Measurements from ENCODE around the gene TBC1D8.

The TBC1D8 gene

DNA sequence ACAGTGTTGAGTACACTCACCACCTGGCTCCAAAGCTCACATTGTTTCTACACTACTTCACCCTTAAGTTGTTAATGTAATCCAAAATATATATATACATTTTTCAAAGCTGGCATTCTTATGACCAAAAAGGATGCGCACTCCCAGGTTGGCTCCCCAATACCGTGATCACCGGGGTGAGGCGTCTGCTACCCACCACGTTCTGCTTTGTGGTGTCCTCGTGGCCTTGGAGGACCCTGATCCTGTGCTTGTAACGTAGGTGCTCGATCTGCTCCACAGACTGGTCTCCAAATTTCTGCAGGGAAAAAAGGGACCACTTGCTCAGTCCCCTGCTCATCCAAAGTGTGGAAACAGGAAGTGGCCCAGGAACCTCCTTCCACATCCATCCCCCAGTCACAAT lies 123.3 kb downstream of the TBC1D8 start:
- no peak for DNase-seq (ENCODE audit: low spot score)
- TF ChIP-seq, protein P1, sequence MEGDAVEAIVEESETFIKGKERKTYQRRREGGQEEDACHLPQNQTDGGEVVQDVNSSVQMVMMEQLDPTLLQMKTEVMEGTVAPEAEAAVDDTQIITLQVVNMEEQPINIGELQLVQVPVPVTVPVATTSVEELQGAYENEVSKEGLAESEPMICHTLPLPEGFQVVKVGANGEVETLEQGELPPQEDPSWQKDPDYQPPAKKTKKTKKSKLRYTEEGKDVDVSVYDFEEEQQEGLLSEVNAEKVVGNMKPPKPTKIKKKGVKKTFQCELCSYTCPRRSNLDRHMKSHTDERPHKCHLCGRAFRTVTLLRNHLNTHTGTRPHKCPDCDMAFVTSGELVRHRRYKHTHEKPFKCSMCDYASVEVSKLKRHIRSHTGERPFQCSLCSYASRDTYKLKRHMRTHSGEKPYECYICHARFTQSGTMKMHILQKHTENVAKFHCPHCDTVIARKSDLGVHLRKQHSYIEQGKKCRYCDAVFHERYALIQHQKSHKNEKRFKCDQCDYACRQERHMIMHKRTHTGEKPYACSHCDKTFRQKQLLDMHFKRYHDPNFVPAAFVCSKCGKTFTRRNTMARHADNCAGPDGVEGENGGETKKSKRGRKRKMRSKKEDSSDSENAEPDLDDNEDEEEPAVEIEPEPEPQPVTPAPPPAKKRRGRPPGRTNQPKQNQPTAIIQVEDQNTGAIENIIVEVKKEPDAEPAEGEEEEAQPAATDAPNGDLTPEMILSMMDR (IDR thresholded peaks at IDR 0.05; ENCODE audit: extremely low read depth, insufficient read depth, missing control alignments): no peak
- in situ Hi-C loops (cut with MboI; ENCODE audit: low pct_unique_long_range_greater_than_20kb, low sequenced_read_pairs, unreplicated experiment): loop anchor here (25.0 kb wide), 1 partner anchor 134 kb away; the partner anchor contains the start of gene TBC1D8

DNA sequence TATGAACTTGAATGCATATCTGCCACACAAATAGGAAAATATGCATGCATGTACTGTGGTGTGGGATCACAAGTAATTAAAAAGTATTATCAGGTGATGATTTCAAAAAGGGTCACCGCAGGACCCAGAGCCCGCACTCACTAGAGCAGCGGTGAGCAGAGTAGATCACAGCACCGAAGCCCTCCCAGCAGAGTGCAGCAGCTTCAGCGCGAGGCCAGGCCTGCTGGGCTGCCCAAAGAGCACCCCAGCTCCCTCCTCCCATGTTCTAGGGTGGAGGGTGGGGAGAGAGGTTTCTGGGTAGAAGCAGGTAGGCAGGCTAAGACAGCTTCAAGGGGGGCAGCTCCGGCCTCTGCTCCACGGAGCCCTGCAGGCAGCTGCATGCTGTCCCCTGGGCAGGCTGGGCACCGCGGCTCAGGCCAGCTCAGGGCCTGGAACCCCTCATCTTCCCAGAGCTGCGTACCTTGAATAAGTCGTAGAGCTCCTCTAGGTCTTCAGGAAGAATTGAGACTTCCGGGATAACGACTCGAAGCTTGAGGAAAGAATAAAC lies 124.2 kb downstream of the TBC1D8 start:
- TF ChIP-seq, protein P1 (IDR thresholded peaks at IDR 0.05; ENCODE audit: extremely low read depth, insufficient read depth, missing control alignments): no peak
- in situ Hi-C loops (cut with MboI; ENCODE audit: low pct_unique_long_range_greater_than_20kb, low sequenced_read_pairs, unreplicated experiment): loop anchor here (25.0 kb wide), 1 partner anchor 135 kb away; the partner anchor contains the start of gene TBC1D8
- no peak for DNase-seq (ENCODE audit: low spot score)

DNA sequence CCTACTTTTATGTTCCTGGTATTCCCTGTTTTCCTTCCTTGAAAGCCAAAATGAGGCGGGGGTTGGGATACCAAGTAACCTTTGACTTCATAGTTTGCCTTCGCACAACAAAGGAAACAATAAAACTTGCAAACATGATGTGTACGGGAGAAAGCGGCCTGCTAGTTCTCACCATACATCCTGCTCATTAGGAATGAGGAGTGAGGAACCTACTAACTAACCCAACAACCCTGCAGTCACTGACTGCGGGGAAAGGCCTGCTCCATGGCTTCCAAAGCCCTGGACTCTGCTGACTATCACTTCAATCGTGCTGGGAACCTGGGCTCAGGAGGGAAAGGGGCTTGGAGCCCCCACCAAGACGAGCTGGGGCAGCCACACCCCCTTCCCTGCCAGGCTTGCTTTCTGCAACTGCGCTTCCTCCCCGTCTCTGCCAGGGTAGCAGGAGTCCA lies 124.9 kb downstream of the TBC1D8 start:
- in situ Hi-C loops (cut with MboI; ENCODE audit: low pct_unique_long_range_greater_than_20kb, low sequenced_read_pairs, unreplicated experiment): loop anchor here (25.0 kb wide), 1 partner anchor 136 kb away; the partner anchor contains the start of gene TBC1D8
- TF ChIP-seq, protein P1 (IDR thresholded peaks at IDR 0.05; ENCODE audit: extremely low read depth, insufficient read depth, missing control alignments): no peak
- no peak for DNase-seq (ENCODE audit: low spot score)

- in situ Hi-C loops (cut with MboI; ENCODE audit: low pct_unique_long_range_greater_than_20kb, low sequenced_read_pairs, unreplicated experiment): loop anchor here (25.0 kb wide), 1 partner anchor 137 kb away; the partner anchor contains the start of gene TBC1D8
- DNase-seq (ENCODE audit: low spot score): no peak
- TF ChIP-seq, protein P1 (IDR thresholded peaks at IDR 0.05; ENCODE audit: extremely low read depth, insufficient read depth, missing control alignments): no peak
These were observed 125.6 kb downstream of the TBC1D8 start for GRCh38 chr2:101025561-101025960.

DNA sequence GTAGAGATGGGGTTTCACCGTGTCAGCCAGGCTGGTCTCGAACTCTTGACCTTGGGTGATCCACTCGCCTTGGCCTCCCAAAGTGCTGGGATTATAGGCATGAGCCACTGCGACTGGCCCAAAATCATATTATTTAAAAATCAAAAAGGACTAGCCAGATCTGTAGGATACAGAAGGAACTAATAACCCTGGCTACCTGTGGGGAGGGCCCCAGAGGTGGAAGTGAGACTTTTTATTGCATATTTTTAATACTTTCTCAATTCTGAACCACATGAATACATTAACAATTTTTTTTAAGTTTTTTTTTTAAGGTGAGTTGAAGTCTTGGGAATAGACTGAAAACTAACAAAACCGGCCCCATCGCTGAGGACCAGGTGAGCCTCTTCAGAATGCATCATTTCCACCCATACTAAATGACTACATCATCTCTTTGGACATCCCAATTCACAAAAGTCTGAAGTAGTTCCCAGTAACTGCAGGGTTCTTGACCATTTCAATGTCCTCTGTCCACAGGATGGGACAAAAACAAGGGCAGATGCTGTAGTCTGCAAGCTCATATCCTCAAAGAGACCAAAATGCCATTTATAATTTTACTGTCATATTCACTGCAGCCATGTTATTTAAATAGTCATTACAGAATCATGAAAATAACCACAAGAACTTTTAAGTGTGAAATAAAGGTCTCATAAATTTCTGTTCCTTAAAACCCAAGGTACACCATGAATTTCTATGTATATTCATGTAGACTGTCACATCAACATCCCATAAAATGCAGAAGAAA lies 127.7 kb downstream of the TBC1D8 start:
- in situ Hi-C loops (cut with MboI; ENCODE audit: low pct_unique_long_range_greater_than_20kb, low sequenced_read_pairs, unreplicated experiment): no loop called here
- DNase-seq (ENCODE audit: low spot score): no peak
- TF ChIP-seq, protein P1 (IDR thresholded peaks at IDR 0.05; ENCODE audit: extremely low read depth, insufficient read depth, missing control alignments): no peak

DNA sequence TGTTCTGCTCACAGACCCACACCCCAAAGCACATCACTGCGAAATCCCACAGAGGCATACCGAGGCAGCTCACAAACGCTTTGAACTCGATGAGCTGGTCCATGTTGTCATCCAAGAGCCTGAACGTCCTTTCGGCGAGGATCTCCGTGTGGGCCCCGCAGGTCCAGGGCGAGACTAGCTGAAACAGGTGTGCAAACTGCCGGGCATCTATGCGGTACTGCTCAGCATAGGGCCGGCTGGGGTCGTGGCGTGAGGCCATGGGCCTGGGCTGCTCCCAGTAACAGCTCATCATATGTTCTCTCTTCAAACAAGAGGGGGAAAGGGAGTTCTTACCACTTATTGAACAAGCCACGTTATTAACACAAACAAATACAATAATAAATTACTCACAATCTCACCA lies 129.0 kb downstream of the TBC1D8 start:
- in situ Hi-C loops (cut with MboI; ENCODE audit: low pct_unique_long_range_greater_than_20kb, low sequenced_read_pairs, unreplicated experiment): no loop called here
- DNase-seq (ENCODE audit: low spot score): no peak
- TF ChIP-seq, protein P1 (IDR thresholded peaks at IDR 0.05; ENCODE audit: extremely low read depth, insufficient read depth, missing control alignments): no peak
